HG03066 (cell line): ENCODE results near the gene DLX2.

Experiments
- ATAC-seq: cut with Tn5 transposase; IDR thresholded peaks from one replicate; pipeline ENCODE4 v1.9.1; 2021; ENCODE audit warnings: low read depth; ENCODE audit not compliant: unreplicated experiment

Gene DLX2

DNA sequence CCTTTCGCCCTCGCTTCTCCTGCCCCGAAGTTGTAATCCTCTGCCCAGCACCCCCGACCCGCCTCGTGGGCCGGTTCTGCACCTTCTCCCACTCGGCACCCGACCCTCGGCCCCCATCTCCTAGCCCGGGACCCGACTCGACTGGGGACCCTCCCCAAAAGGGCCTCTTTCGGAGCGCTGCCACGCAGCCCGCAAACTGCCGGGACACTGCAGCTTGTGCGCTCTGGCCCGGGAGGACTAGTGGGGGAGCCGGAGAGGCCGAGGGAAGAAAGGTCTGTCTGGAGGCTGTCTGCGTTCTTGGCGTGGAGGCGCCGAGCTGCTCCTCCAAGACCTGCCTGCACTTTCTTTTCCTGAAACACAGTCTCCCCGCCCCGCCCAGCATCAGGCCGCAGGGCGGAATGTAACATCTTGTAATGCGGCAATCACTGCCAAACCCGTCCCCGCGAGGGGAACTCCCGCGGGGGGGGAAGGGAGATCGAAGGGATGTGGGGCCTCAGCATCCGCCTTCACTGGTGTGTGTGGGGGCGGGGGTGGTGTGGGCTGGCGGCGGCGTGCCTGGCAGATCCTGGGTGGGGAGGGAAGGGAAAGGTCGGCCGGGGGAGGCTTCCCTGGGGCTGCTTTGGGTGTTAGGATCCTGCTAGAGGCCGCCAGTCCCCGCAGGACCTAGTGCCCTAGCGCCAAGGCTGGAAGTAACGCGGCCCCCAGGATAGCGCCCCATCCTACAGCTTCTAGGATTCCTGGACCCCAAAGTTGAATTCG is 7.4 kb downstream of the DLX2 start:
- ATAC-seq: no peak

DNA sequence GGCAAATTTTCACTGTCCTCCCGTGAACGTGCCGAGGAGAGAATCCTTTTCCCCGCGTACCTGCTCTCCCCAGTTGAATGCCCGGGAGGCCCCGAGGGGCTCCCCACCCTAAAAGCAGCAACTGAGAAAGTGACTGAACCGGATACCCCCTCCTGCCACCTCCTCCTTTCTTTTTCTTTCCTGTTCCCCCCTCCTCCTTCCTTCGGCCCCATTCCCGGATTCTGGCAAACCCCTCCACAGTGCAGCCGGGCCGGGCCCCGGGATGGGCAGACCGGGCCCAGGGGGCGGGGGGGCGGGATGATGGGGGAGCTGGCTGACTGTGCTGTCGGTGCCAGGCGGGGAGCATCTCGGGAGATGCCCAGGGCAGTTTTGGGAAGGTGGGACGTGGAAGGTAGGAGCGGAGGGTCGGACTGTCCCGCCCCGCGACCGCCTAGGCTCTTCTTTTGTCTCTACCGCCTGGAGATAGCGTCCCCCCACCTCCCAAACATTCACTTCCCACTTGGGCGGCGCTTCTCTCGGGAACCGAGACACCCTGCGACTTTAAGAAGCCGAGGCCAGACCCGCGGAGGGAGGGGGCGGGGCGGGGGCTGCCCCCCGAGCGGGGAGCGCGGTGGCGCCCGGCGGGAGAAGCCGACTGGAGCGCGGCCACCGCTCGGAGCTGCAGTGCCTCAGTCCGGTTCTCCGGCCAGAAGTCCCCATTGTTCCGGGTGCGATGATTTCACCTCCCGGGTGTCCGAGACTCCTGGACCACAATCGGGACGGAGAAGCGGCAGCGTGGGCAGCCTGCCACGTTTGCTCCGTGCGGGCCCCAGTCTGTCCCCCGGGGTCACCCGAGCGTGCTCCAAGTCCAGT is 8.2 kb downstream of the DLX2 start:
- ATAC-seq: no peak

DNA sequence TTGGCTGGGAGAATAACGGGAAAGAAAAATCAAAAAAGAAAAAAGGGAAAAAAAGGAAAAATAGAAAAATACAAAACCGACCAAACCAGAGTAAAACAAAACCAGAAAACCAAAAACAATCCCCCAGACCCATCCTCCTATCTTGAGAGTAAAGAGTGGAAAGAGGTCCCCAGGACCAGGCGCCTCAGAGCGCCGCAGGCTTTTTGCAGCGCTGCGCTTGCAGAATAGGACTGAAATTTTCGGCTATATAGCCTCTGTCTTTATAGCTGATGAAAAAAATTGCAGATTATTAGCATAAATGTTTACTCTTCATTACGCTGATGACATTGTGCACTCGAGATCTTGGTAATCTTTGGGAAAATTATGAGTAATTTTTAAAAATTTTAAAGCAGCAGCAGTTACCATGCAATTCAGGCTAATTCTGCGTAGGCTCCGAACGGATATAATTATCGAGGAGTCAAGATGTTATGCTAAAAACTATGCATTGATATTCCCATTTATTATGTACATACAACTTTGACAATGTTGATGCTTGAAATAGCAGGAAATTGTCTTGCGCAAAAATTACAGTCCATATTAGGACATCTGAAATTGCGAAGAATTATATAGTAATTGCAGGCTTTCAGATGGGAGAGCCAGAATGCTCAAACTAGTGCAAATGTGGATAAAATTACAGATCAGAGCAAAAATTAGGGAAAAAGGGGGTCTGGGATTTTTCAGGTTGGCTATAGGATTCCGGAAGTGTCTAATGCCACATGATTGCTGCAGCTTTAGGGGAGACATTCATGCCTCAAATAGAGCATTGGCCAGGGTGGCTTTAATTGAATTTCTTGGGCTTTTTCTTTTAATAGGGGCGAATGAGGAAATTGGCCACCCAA is 9.0 kb downstream of the DLX2 start:
- ATAC-seq: no peak

DNA sequence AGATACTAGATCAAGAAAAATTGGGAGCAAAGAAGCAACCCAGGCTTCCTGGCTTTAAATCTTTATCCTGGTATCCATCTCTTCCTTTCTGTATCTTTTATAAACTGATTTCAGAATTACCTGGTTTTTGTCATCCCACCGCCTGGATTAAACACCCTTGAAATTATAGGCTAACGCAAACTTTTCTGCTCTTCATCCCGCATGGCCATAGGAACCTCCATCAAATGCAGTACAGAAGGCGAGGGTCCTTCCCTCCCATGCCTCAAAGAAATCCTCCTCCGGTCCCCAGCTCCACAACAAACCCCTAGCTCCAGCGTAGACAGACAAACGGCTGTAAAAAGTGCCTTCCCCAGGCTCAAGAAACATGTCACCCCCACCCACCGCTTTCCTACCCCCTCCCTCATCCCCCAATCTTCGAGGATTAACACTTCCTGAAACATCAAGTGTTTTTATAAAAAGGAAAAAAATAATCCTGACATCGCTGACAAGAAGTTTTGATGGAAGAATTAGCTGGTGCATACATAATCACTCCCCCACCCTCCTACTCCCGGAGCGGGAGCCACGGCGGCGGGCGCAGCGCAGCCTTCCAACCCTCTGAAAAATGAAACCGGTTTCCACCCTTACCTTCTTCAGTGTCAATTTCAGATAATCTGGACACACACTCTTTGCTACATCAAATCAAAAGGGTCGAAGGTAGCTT is 9.8 kb downstream of the DLX2 start:
- ATAC-seq: no peak

DNA sequence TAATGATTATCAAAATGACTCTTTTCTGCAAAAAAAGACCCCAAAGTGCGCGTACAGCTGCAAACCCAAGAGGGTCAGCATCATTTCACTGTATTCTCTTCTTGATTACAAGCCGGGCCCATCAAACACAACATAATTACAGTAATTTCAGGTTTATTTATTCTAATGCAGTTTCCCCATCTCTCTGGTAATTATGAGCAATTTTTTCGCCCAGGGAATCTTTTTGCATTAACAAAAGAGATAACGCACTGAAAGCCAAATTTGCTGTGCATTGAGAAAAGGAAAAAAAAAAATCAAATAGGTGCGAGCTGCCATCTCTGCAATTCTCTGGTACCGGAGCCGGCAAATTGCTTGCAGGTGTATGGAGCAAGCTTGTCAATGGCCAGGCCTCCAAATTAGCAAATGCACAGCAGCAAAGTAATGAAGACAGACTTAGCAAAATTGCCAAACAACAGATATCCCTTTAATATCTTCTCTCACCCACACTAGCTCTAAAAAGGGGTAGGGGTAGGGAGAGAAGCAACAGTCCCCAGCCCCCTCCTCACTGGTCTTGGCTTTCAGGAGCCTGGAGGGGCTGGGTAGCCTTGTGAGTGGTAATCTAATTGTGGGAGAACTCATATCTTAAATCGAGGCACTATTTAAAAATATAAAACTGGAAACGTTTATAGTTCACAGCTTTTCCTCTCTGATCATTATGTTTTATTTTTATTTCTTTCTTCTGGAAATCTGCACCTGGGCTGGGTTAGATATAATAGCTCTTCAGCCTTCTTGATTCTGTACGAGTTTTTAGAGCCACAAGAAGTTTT is 10.7 kb downstream of the DLX2 start:
- ATAC-seq: no peak

DNA sequence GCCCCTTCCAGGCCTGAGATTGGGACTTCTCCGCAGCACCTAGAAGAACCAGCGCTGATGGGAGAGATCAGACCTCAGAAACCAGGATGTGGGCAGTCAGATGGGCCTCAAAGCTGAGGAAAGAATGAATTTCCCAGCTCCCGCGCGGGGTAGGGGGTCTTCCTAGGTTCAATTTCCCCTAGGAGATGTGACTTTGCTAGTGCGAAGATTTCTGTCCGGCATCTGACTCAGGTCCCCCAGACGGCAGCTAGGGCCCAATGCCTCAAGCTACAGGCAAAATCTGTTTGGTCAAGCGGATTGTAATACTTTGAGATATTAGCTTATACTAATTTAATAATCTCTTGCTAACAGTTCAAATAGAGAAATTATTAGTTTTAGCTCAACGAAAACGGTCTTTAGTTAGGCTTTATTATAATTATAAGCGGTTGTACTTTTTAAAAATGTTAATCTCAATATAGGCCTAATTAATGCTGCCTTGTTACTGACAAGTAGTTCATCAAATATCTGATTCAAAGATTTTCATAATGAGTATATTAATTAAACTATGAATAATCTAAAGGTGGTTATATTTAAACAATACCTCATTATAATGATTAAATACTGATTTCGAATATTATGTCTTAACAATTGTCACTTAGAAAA is 11.6 kb downstream of the DLX2 start:
- ATAC-seq: no peak

DNA sequence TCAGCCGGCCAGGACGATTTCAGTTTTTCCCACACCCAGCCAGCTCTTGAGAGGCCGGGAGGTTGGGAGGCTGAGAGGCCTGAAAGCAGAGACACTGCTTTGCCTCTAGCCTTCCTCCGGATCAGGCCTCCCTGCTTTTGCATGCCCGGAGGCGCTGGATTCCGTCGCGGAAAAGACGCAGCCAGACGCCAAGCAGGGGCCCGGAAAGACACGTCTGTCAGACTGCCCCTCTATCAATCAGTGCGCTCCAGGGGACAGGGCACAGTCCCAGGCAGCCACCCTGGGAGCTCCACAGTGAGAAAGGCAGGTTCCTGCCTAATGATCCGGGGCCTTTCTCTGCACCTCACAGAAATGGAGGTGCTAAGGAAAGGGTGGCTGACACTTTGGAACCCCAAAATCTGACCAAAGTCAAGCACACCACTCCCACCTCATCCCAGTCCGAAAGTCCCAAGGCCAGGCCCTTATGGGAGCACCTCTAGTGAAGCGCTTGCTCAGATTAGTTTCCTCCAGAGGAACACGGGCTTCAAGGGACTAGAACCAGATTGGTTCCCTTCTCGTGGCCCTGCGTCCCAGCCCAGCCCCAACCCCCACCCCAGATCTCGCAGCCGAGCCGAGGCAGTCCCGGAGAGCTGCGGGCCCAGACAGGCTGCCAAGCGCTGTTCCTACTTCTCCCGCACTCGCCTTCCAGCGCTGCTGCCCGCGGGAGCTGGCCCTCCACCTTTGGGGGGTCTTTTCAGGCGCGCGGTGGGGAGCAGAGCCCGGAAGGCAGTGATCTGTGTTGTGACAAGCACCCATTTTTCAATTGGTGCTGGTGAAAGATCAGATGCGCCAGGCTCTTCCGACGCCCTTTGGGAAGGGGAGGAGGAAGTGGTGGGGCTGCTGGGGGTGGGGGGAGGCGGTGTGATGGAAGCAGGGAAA is 12.4 kb downstream of the DLX2 start:
- no peak for ATAC-seq

DNA sequence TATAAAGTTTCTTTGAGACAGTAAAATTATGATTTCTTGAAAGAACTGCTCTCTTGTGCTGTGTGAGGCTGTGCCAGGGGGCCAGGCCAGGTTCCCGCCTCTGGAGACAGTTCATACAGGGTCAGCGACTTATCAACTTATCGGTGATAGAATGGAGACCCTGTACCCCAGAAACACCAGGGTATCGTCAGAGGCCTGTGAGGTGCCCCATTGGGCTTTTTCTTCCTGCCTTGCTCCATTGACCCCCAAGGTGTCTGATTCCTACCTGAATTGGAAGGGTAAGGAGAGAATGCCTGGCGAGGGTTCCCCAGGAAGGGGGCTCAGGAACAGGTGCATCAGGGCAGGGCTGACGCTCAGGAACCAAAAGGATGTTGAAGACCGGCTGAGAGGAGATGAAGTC is 13.1 kb downstream of the DLX2 start:
- no peak for ATAC-seq

DNA sequence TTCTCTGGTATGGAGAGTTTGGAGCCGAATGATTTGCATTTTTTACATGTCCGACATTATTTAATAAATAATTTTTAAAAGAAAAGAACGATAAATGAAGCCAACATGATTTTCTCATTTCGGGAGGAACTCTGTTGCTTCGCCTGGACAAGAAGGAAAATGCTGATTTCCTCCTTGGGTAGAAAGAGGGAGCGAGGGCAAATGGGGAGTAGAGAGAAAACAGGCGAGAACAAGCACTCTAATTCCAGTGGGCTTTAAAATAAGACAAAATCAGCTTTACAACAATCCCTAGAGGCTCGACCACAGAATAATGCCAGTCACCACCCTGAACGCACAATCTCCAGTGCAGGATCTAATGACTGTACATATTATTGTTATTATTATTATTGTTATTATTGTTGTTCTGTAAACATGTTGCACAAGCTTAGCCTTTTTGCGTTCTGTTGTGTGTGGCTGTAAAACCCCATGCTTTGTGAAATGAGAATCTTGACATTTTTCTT is 13.6 kb downstream of the DLX2 start:
- ATAC-seq: no peak

DNA sequence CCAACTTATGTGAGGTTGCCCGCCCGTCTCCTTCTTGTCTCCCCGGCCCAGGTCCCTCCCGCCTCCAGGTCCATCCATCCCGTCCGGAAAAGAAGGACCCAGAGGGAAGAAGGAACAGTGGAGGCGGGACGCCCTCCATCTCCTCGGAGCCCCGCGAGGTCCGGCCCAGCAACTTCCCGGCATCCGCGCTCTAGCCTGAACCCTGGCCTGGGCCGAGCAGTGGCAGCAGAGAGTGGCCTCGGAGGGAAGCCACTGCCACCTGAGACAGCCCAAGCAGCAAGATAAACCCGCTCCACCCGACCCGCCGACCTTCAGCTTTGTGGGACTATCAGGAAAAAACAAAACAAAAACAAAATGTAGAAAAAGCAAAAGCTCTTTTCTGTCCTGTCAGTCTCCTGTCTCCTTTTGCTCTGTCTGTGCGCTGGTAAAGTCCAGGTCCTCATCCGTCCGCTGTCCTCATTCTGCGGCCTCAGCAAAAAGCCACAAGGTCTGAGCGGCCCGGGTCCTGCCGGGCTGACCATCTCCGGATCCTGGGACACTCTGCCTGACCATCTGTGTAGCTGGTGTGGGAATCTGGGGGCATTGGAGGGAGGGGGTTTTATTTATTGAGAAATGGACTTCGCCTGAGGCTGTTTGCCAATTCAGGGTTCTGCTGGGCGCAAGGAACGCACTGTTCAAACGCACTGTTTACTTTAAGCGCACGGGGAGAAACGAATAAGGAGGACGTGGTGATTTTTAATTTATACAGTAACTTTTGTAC is 14.3 kb downstream of the DLX2 start:
- no peak for ATAC-seq

DNA sequence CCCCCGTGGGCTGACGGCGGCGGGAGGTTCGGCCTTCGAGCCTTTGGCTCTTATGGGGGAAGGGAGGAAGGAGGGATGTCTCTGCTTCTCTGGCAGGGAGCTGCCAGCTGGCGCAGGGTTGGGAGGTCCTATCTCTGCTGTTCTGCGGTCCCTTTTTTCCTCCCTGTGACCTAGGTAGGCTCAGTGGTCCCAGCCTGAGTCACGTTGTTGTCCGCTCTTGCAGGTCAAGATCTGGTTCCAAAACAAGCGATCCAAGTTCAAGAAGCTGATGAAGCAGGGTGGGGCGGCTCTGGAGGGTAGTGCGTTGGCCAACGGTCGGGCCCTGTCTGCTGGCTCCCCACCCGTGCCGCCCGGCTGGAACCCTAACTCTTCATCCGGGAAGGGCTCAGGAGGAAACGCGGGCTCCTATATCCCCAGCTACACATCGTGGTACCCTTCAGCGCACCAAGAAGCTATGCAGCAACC is 14.9 kb downstream of the DLX2 start:
- ATAC-seq: no peak

DNA sequence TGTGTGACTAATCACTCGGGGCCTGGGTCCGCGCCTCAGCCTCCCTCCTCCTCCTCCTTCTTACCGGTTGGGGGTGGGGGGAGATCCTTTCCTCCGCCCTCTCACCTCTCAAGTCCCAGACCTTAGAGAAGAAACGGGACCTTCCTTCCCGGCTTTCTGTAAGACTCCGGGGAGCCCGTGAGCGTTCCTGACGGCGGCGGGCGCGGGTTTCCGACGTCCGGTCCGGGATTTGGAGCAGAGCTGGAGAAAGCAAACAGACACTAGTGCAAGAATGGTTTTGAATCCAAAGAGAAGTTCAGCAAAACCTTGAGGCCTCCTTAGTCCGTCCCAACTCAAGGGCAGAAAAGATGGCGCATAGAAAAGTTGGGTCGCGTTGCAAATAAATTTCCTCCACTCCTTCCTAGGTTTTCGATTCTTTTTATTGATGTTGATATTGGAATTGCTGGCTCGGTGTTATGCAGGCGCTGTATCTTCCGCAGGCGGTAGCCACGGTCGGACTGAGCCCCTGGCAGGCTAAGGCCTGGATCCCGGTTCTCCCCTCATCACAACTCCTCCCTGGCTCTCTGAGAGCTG is 15.4 kb downstream of the DLX2 start:
- no peak for ATAC-seq

DNA sequence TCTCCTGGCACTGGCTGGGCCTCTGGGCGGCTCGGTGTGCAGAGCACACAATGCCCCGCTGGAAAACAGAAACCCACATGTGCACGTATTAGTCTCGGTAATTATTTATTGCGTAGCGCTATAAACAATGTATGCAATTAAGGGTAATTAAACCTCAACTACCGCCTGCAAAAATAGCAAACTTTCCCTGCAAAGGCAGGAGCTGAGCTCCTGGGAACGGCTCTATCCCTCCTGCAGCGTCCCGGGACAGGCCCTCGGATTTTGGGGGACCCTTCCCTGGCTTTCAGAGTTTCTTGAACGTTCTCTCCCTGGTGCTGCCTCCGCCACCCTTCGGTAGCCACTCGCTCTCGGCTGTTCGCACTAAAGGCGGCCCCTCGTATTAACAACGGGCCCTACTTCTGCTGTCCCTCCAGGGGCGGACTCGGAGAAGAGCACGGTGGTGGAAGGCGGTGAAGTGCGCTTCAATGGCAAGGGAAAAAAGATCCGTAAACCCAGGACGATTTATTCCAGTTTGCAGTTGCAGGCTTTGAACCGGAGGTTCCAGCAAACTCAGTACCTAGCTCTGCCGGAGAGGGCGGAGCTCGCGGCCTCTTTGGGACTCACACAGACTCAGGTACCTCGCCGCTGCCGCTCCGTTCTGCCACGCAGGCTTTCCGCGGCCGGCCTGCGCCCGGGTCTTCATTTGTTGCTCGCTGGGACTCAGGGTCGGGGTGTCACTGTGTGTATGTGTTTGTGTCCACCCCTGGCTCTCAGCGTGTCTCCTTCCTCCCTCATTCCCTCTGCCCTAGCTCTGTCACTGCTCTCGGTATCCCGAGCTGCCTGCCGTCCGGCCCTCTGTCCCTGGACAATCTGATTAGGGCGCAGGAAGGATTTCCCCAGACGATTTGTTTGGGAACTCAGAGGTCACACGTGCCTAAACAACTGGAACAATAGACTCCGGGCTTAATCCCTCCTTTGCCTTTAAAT is 16.2 kb downstream of the DLX2 start:
- ATAC-seq: no peak

DNA sequence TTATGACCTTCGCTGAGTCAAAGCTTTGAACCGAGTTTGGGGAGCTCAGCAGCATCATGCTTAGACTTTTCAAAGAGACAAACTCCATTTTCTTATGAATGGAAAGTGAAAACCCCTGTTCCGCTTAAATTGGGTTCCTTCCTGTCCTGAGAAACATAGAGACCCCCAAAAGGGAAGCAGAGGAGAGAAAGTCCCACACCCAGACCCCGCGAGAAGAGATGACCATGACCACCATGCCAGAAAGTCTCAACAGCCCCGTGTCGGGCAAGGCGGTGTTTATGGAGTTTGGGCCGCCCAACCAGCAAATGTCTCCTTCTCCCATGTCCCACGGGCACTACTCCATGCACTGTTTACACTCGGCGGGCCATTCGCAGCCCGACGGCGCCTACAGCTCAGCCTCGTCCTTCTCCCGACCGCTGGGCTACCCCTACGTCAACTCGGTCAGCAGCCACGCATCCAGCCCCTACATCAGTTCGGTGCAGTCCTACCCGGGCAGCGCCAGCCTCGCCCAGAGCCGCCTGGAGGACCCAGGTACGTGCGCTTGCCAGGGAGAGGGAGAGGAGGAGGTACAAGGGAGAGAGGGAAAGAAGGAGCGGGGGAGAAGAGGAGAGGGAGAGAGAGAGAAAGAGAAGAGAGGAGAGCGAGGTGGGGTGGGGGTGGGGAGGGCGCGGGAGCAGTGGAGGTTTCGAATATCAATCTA is 17.1 kb downstream of the DLX2 start, which contains the start of gene DLX1:
Gene DLX1, plus strand, starts transcription at position 48 of the 700 bp plus-strand sequence. Its CDS starts 171 bp downstream, at position 219.
- no peak for ATAC-seq
